GM21447 (cell line): ENCODE results near the gene TUBA4A.
A peak's percentile ranks its signal among the peaks of the same experiment; 100 is the strongest.

Source experiments
- ATAC-seq: cut with Tn5 transposase; IDR thresholded peaks from one replicate; pipeline ENCODE4 v1.9.1; 2021; ENCODE audit not compliant: unreplicated experiment

TUBA4A gene

GRCh38 chr2:219244789-219245147 lies 8.9 kb downstream of the TUBA4A start:
- no peak for ATAC-seq

- no peak for ATAC-seq
Measured at GRCh38 chr2:219243291-219243761, 10.4 kb downstream of the TUBA4A start.

GRCh38 chr2:219234331-219234730 lies 19.4 kb downstream of the TUBA4A start:
- no peak for ATAC-seq

- no peak for ATAC-seq
Measured at GRCh38 chr2:219230059-219230540, 23.6 kb downstream of the TUBA4A start.

GRCh38 chr2:219229305-219230058 lies 24.2 kb downstream of the TUBA4A start, which contains the start of the genes ANKZF1 and ATG9A:
Gene ANKZF1, plus strand, starts transcription at chr2:219229806. Its CDS starts 452 bp downstream, at chr2:219230258.
Gene ATG9A, minus strand, starts transcription at chr2:219229636. Its CDS starts 1,612 bp downstream, at chr2:219228024.
- ATAC-seq: peak; percentile 98

- ATAC-seq: peak; percentile 1
Measured at GRCh38 chr2:219228911-219229304, 24.8 kb downstream of the TUBA4A start.

- ATAC-seq: no peak
Measured at GRCh38 chr2:219228041-219228910, 25.4 kb downstream of the TUBA4A start.

- no peak for ATAC-seq
Measured at GRCh38 chr2:219225350-219225749, 28.4 kb downstream of the TUBA4A start.

GRCh38 chr2:219223831-219224610 lies 29.7 kb downstream of the TUBA4A start:
- ATAC-seq: no peak

- no peak for ATAC-seq
Measured at GRCh38 chr2:219221957-219222518, 31.7 kb downstream of the TUBA4A start.

GRCh38 chr2:219220652-219221402 lies 32.9 kb downstream of the TUBA4A start:
- ATAC-seq: no peak

GRCh38 chr2:219219784-219220532 lies 33.8 kb downstream of the TUBA4A start:
- no peak for ATAC-seq

- peak; percentile 84 for ATAC-seq
Measured at GRCh38 chr2:219218732-219219701, 34.7 kb downstream of the TUBA4A start, which contains the start of gene ABCB6. Gene ABCB6, minus strand, starts transcription at chr2:219218958. Its CDS starts 285 bp downstream, at chr2:219218673.

GRCh38 chr2:219218217-219218731 lies 35.4 kb downstream of the TUBA4A start:
- peak; percentile 34 for ATAC-seq

GRCh38 chr2:219216535-219216915 lies 37.2 kb downstream of the TUBA4A start:
- no peak for ATAC-seq

GRCh38 chr2:219215871-219216534 lies 37.7 kb downstream of the TUBA4A start:
- ATAC-seq: no peak

- no peak for ATAC-seq
Measured at GRCh38 chr2:219214786-219215185, 38.9 kb downstream of the TUBA4A start.
